HepG2 (cell line): Measurements from ENCODE around the gene ARPC1B. TPM values are rescaled to one million over a fixed set of nuclear protein-coding genes. Genes with fewer than 3 reads are reported as not detected.

Source experiments
- AGO2 ChIP-seq: fragments of 200-400 bp; formaldehyde crosslinking; optimal IDR thresholded peaks from 2 replicates; pipeline ENCODE3; 2017; ENCODE audit warnings: mild to moderate bottlenecking, low read depth, low read length, moderate library complexity
- CENPT ChIP-seq: sonication (generic); formaldehyde crosslinking; IDR thresholded peaks from 2 replicates; pipeline ENCODE4 v1.8.0; 2022; ENCODE audit warnings: low read depth, mild to moderate bottlenecking, moderate library complexity, missing genetic modification reagents
- EEA1 ChIP-seq: sonication (generic); formaldehyde crosslinking; IDR thresholded peaks from 2 replicates; pipeline ENCODE4 v1.5.1; 2020; ENCODE audit warnings: mild to moderate bottlenecking, missing genetic modification reagents, borderline replicate concordance
- FOXO1 ChIP-seq: sonication (generic); formaldehyde crosslinking; IDR thresholded peaks from 2 replicates; pipeline ENCODE4 v1.4.0; 2020; ENCODE audit warnings: missing genetic modification reagents
- HMGA1 ChIP-seq: sonication (generic); formaldehyde crosslinking; conservative IDR thresholded peaks from 2 replicates; pipeline ENCODE4 v1.4.0; 2020; ENCODE audit warnings: missing genetic modification reagents
- MXI1 ChIP-seq: IDR thresholded peaks from 3 replicates; pipeline ENCODE4 v1.6.1; 2012; ENCODE audit warnings: low read depth, low read length, inconsistent platforms, borderline replicate concordance
- PRMT3 ChIP-seq: sonication (generic); formaldehyde crosslinking; IDR thresholded peaks from 2 replicates; pipeline ENCODE4 v1.8.1; 2022; ENCODE audit warnings: low read depth, mild to moderate bottlenecking, moderate library complexity, missing genetic modification reagents, borderline replicate concordance
- SIN3A ChIP-seq: IDR thresholded peaks from 2 replicates; pipeline ENCODE4 v1.6.1; 2011; ENCODE audit warnings: low read depth, mild to moderate bottlenecking, control low read depth, low read length, borderline replicate concordance
- THAP8 ChIP-seq: sonication (generic); formaldehyde crosslinking; IDR thresholded peaks from 2 replicates; pipeline ENCODE4 v1.5.1; 2020; ENCODE audit warnings: missing genetic modification reagents, mild to moderate bottlenecking, borderline replicate concordance
- XBP1 ChIP-seq: sonication (generic); formaldehyde crosslinking; IDR thresholded peaks from 2 replicates; pipeline ENCODE4 v1.5.0; 2020; ENCODE audit warnings: missing genetic modification reagents
- ZFAT ChIP-seq: sonication (generic); formaldehyde crosslinking; conservative IDR thresholded peaks from 2 replicates; pipeline ENCODE4 v1.8.1; 2023; ENCODE audit warnings: missing genetic modification reagents, inconsistent platforms
- ZNF124 ChIP-seq: sonication (generic); formaldehyde crosslinking; IDR thresholded peaks from 2 replicates; pipeline ENCODE4 v1.4.0; 2020; ENCODE audit warnings: missing genetic modification reagents
- ZNF343 ChIP-seq: sonication (generic); formaldehyde crosslinking; IDR thresholded peaks from 2 replicates; pipeline ENCODE4 v1.4.0; 2020; ENCODE audit warnings: mild to moderate bottlenecking, missing genetic modification reagents
- ZNF530 ChIP-seq: sonication (generic); formaldehyde crosslinking; IDR thresholded peaks from 2 replicates; pipeline ENCODE4 v1.5.0; 2020; ENCODE audit warnings: low read depth, mild to moderate bottlenecking, missing genetic modification reagents
- ZNF614 ChIP-seq: IDR thresholded peaks from 2 replicates; pipeline ENCODE4 v1.6.1; 2018; ENCODE audit warnings: missing biosample characterization, missing genetic modification reagents, inconsistent platforms, borderline replicate concordance
- ZNF616 ChIP-seq: sonication (generic); formaldehyde crosslinking; IDR thresholded peaks from 2 replicates; pipeline ENCODE4 v1.5.0; 2020; ENCODE audit warnings: low read depth, mild to moderate bottlenecking, missing genetic modification reagents
- ZNF7 ChIP-seq: IDR thresholded peaks from 2 replicates; pipeline ENCODE4 v1.6.1; 2016; ENCODE audit warnings: missing biosample characterization, missing genetic modification reagents
- ZNF780A ChIP-seq: sonication (generic); formaldehyde crosslinking; IDR thresholded peaks from 2 replicates; pipeline ENCODE4 v1.8.0; 2022; ENCODE audit warnings: mild to moderate bottlenecking, missing genetic modification reagents, moderate library complexity
- polyA plus RNA-seq, 8 experiments: library from polyadenylated mRNA; depleted of rRNA in 3 of 8; stranded (reverse) in 7 of 8; unstranded in 1 of 8; fragments of >200 nt; fragmentation: Illumina TruSeq in 4 of 8; extraction: Trizol in 4 of 8; gene quantifications; 2 replicates each; pipeline versions ENCODE4 v1.2.1 to v1.2.3, GENCODE V29; 2011 to 2016; ENCODE audit warnings: low read depth in 4 of 8, missing spikeins in 1 of 8, mixed read lengths in 1 of 8; ENCODE audit not compliant: insufficient read depth in 1 of 8
- total RNA-seq, 5 experiments: library from RNA; depleted of rRNA; stranded (reverse); fragments of >200 nt; fragmentation: Illumina TruSeq; extraction: Trizol; gene quantifications; 2 replicates each; pipeline ENCODE4 v1.2.3, GENCODE V29; 2016; ENCODE audit warnings: low read depth in 1 of 5
- TF ChIP-seq, protein P1 (sequence below): sonication (generic); formaldehyde crosslinking; IDR thresholded peaks from 2 replicates; pipeline ENCODE4 v1.4.0; 2020; ENCODE audit warnings: missing genetic modification reagents, low read depth, mild to moderate bottlenecking, borderline replicate concordance
- TF ChIP-seq, protein P2 (sequence below), 2 experiments: IDR thresholded peaks; 2 replicates each; pipeline ENCODE4 v1.6.1; 2011 to 2012; ENCODE audit warnings: low read length in 2 of 2, borderline replicate concordance in 1 of 2, low read depth in 1 of 2, mild to moderate bottlenecking in 1 of 2, moderate library complexity in 1 of 2
- TF ChIP-seq, protein P3 (sequence below): sonication (generic); formaldehyde crosslinking; IDR thresholded peaks from 2 replicates; pipeline ENCODE4 v1.4.0; 2020; ENCODE audit warnings: missing genetic modification reagents, borderline replicate concordance

ARPC1B gene
- total and polyA plus RNA-seq, 2 of the 13 experiments (the other 11 are each of a cell fraction or from before 2014, with no cell fraction given) = 72.9 to 89.1 TPM

DNA sequence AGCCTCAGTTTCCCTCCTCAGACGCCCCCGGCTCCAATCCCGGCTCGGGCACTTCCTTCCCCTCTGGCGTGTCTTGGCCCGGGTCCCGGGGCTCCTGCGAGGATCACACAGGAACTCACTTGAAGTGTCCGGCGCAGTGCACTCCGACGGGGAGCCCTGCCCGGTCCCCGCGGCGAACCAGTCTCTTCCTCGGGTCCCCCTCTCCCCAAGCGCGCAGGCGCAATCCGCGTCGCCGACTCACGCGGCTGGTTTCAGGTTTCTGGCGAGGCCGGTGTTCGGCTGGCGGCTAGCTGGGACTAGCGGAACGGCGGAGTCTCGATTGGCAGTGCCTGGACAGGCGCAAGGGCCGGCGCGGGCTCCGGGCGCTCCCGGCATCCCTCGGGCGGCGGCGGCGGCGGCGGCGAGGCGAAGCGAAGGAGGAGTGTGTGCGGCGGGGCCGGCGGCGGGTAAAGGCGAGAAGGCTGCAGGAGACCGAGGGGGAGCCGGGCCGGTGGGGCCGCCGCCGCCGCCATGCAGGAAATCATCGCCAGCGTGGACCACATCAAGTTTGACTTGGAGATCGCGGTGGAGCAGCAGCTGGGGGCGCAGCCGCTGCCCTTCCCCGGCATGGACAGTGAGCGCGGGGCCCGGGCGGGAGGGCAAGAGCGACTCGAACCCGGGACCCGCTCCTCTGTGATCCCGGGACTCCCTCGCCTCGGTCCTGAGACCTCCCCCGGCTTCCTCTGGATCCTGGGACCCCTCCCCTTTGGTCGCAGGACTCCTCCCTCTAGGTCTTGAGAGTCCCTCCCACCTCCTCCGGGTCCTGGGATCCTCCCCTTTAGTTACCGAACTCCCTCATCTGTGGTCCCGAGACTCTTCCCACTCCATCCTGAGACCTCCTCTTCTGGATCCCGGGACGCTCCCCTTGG, 64.3 kb downstream of the ARPC1B start, which contains the start of the genes CPSF4 and PTCD1 (continued):
- TF ChIP-seq THAP8 (CRISPR knock-in tag) (no peak), PRMT3 (0 out of 2 replicates have a peak, but pooled peaks have one; percentile 31), ZFAT (CRISPR knock-in tag) (no peak), ZNF780A (CRISPR knock-in tag) (no peak; the same call in 1 of the 2 replicates), ZNF124 (peak; percentile 92; the same call in 1 of the 2 replicates), ZNF530 (CRISPR knock-in tag) (no peak), HMGA1 (CRISPR knock-in tag) (no peak), SIN3A (peak; percentile 53; the same call in 1 of the 2 replicates), ZNF614 (CRISPR knock-in tag) (peak; percentile 90; the same call in 1 of the 2 replicates), ZNF343 (no peak), ZNF616 (CRISPR knock-in tag) (peak; percentile 57; the same call in 1 of the 2 replicates), MXI1 (peak; percentile 83; the same call in 1 of the 3 replicates), AGO2 (peak; percentile 88), XBP1 (no peak), ZNF7 (CRISPR knock-in tag) (no peak), EEA1 (0 out of 2 replicates have a peak, but pooled peaks have one; percentile 45), FOXO1 (CRISPR knock-in tag) (peak; percentile 49; the same call in 1 of the 2 replicates), CENPT (no peak)
- TF ChIP-seq, protein P1, sequence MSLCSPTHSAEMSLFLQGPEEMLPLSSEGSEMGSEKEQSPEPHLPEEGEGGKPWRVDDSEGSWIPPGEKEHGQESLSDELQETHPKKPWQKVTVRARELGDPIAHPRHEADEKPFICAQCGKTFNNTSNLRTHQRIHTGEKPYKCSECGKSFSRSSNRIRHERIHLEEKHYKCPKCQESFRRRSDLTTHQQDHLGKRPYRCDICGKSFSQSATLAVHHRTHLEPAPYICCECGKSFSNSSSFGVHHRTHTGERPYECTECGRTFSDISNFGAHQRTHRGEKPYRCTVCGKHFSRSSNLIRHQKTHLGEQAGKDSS (CRISPR knock-in tag) = peak; percentile 30; the same call in 1 of the 2 replicates
- TF ChIP-seq, protein P2, sequence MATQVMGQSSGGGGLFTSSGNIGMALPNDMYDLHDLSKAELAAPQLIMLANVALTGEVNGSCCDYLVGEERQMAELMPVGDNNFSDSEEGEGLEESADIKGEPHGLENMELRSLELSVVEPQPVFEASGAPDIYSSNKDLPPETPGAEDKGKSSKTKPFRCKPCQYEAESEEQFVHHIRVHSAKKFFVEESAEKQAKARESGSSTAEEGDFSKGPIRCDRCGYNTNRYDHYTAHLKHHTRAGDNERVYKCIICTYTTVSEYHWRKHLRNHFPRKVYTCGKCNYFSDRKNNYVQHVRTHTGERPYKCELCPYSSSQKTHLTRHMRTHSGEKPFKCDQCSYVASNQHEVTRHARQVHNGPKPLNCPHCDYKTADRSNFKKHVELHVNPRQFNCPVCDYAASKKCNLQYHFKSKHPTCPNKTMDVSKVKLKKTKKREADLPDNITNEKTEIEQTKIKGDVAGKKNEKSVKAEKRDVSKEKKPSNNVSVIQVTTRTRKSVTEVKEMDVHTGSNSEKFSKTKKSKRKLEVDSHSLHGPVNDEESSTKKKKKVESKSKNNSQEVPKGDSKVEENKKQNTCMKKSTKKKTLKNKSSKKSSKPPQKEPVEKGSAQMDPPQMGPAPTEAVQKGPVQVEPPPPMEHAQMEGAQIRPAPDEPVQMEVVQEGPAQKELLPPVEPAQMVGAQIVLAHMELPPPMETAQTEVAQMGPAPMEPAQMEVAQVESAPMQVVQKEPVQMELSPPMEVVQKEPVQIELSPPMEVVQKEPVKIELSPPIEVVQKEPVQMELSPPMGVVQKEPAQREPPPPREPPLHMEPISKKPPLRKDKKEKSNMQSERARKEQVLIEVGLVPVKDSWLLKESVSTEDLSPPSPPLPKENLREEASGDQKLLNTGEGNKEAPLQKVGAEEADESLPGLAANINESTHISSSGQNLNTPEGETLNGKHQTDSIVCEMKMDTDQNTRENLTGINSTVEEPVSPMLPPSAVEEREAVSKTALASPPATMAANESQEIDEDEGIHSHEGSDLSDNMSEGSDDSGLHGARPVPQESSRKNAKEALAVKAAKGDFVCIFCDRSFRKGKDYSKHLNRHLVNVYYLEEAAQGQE (IDR thresholded peaks at IDR 0.05; ENCODE audit: borderline replicate concordance in 1 of 2, low read depth in 1 of 2, low read length in 2 of 2) = no peak
- TF ChIP-seq, protein P3, sequence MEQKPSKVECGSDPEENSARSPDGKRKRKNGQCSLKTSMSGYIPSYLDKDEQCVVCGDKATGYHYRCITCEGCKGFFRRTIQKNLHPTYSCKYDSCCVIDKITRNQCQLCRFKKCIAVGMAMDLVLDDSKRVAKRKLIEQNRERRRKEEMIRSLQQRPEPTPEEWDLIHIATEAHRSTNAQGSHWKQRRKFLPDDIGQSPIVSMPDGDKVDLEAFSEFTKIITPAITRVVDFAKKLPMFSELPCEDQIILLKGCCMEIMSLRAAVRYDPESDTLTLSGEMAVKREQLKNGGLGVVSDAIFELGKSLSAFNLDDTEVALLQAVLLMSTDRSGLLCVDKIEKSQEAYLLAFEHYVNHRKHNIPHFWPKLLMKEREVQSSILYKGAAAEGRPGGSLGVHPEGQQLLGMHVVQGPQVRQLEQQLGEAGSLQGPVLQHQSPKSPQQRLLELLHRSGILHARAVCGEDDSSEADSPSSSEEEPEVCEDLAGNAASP = no peak
